Measurements from ENCODE around the gene GATC. TPM values are rescaled to one million over a fixed set of nuclear protein-coding genes. Genes with fewer than 3 reads are reported as not detected.

GATC gene
- total and polyA plus RNA-seq, 9 donors: 11.9 to 34.7 (median 19.4) TPM

- Histone ChIP-seq H3K27ac (no peak overlapping the region), H3K9me3 (no peaks in the 10 kb centered on the region), H3K4me3 (no peak overlapping the region), H3K4me1 (ENCODE audit: insufficient read depth) (no peaks in the 10 kb centered on the region), H3K36me3 (no peaks in the 10 kb centered on the region), H3K27me3 (no peaks in the 10 kb centered on the region)
- intact Hi-C loops (cut with DNase I): no loop called here
- WGBS, 3 donors: 92 to 95% (median 92%) methylated on average over 3 of the region's 3 CpGs
- no peak for TF ChIP-seq POLR2A (IDR thresholded peaks at IDR 0.05)
- TF ChIP-seq CTCF (IDR thresholded peaks at IDR 0.05): no peak
- TF ChIP-seq EP300 (IDR thresholded peaks at IDR 0.05): no peak
- DNase-seq: no peak
Measured at GRCh38 chr12:120460157-120460556, 13.9 kb downstream of the GATC start.

GRCh38 chr12:120462099-120462640 is 15.9 kb downstream of the GATC start:
- intact Hi-C loops (cut with DNase I): no loop called here
- TF ChIP-seq CTCF (IDR thresholded peaks at IDR 0.05): no peak
- no peak for TF ChIP-seq EP300 (IDR thresholded peaks at IDR 0.05)
- no peak for TF ChIP-seq POLR2A (IDR thresholded peaks at IDR 0.05)
- no peak overlapping the region for H3K27ac ChIP-seq
- H3K4me1 ChIP-seq (ENCODE audit: insufficient read depth): peaks cover 3% of the 10 kb centered on the region
- 59% methylated on average over 3 of the region's 3 CpGs for WGBS, 3 donors
- H3K36me3 ChIP-seq: no peaks in the 10 kb centered on the region
- H3K9me3 ChIP-seq: no peaks in the 10 kb centered on the region
- DNase-seq: no peak
- H3K4me3 ChIP-seq: no peak overlapping the region
- H3K27me3 ChIP-seq: no peaks in the 10 kb centered on the region

- H3K27me3 ChIP-seq: no peaks in the 10 kb centered on the region
- TF ChIP-seq EP300 (IDR thresholded peaks at IDR 0.05) (no peak), CTCF (IDR thresholded peaks at IDR 0.05) (no peak)
- H3K36me3 ChIP-seq: no peaks in the 10 kb centered on the region
- no peak for DNase-seq
- peaks cover 4% of the 10 kb centered on the region for H3K4me1 ChIP-seq (ENCODE audit: insufficient read depth)
- intact Hi-C loops (cut with DNase I): no loop called here
- no peak overlapping the region for H3K27ac ChIP-seq
- 72 to 75% (median 74%) methylated on average over 5 of the region's 5 CpGs for WGBS, 3 donors
- H3K9me3 ChIP-seq: no peaks in the 10 kb centered on the region
- no peak overlapping the region for H3K4me3 ChIP-seq
Measured at GRCh38 chr12:120463712-120464111, 17.5 kb downstream of the GATC start.

GRCh38 chr12:120465756-120466155 is 19.5 kb downstream of the GATC start:
- H3K27ac ChIP-seq: no peak overlapping the region
- no peak for DNase-seq
- no peak overlapping the region for H3K4me3 ChIP-seq
- no peaks in the 10 kb centered on the region for H3K27me3 ChIP-seq
- intact Hi-C loops (cut with DNase I): no loop called here
- H3K9me3 ChIP-seq: no peaks in the 10 kb centered on the region
- WGBS, 3 donors: 36 to 49% (median 41%) methylated on average over 5 of the region's 5 CpGs
- no peaks in the 10 kb centered on the region for H3K36me3 ChIP-seq
- peaks cover 8% of the 10 kb centered on the region for H3K4me1 ChIP-seq (ENCODE audit: insufficient read depth)
- TF ChIP-seq CTCF (IDR thresholded peaks at IDR 0.05) (no peak), POLR2A (IDR thresholded peaks at IDR 0.05) (no peak), EP300 (IDR thresholded peaks at IDR 0.05) (no peak)
